ENCODE results near the gene ULK3.
A peak's percentile ranks its signal among the peaks of the same experiment; 100 is the strongest.

ULK3 gene

GRCh38 chr15:74878273-74878672, 35.3 kb upstream of the ULK3 start:
- no peak overlapping the region for H3K4me3 ChIP-seq (ENCODE audit: low read depth, low read length)
- no peak overlapping the region for H3K27ac ChIP-seq
- in situ Hi-C loops (cut with HindIII; ENCODE audit: low pct_ligation_motif_present, low sequenced_read_pairs) = no loop called here
- no peaks in the 10 kb centered on the region for H3K36me3 ChIP-seq (replicated peaks)
- H3K27me3 ChIP-seq (replicated peaks) = no peaks in the 10 kb centered on the region
- no peak for TF ChIP-seq CTCF (IDR thresholded peaks at IDR 0.05; ENCODE audit: low read depth, low read length, missing control alignments)
- DNase-seq = no peak

DNA sequence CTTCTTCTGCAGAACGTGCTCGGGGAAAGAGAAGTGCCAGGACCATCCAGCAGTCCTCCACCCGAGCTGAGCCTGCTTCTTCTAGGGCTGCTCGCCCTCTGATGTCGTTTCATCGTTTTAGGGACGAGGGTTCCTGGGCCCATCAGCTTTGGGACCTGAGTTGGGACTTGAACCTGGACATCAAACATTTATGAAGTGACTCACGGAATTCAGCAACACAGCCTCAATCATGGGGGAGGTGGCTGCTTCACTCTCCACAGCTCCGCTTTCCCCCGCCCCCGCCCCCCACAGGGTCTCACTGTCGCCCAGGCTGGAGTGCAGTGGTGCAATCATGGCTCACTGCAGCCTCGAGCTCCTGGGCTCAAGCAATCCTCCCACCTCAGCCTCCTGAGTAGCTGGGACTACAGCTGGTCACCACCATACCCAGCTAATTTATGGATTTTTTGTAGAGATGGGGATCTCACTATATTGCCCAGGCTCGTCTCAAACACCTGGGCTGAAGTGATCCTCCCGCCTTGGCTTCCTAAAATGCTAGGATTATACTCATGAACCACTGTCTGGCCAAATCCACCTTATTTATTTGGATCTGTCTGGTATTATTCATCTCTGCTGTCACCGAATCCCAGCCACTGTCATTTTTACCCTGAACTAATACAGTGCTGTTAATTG, 30.9 kb upstream of the ULK3 start:
- no peaks in the 10 kb centered on the region for H3K36me3 ChIP-seq (replicated peaks)
- TF ChIP-seq CTCF (IDR thresholded peaks at IDR 0.05; ENCODE audit: low read depth, low read length, missing control alignments) = no peak
- H3K27ac ChIP-seq = no peak overlapping the region
- peak overlapping the region; percentile 82 for H3K4me3 ChIP-seq (ENCODE audit: low read depth, low read length)
- in situ Hi-C loops (cut with HindIII; ENCODE audit: low pct_ligation_motif_present, low sequenced_read_pairs) = no loop called here
- DNase-seq = no peak
- no peaks in the 10 kb centered on the region for H3K27me3 ChIP-seq (replicated peaks)

DNA sequence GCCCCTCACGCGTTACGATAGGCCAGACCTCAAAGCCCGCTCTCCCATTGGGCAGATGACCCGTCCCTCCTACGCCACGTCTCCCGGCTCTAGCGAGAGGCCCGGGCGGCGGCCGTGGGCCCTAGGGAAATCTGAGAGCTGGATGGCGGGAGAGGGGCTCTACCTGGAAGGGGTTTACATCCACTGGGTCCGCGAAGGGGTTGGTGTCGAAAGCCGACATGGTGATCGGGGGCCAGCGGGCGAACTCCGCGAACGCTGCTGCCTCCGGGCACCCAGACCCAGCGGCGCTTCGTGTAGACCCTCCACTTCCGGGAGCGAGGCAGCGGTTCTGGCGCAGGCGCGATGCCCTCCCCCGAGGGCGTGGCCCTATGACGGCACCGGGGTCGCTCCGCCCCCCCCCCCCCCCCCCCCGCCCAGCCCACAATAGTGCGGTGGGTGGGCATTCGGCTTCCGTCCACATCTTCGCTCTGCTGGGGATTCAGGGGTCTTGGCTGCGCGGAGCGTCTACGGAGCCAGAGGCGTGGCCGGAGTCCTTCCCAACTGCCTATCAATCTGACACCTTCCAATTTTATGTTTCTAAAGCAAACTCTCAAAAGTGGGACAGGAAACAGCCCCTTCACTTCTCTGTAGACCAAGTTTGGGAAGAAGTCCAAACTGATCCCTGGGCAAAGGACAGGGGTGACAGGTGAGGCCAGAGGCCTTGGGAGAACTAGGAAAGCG, 30.2 kb upstream of the ULK3 start, which contains the start of gene SCAMP2:
Gene SCAMP2, minus strand, starts transcription at position 330 of the 720 bp plus-strand sequence. Its CDS starts 110 bp downstream, at position 220.
- in situ Hi-C loops (cut with HindIII; ENCODE audit: low pct_ligation_motif_present, low sequenced_read_pairs) = no loop called here
- Histone ChIP-seq H3K36me3 (replicated peaks) (no peaks in the 10 kb centered on the region), H3K27me3 (replicated peaks) (no peaks in the 10 kb centered on the region), H3K27ac (peak within 1 kb of the TSS; percentile 92), H3K4me3 (ENCODE audit: low read depth, low read length) (peak within 1 kb of the TSS; percentile 82)
- peak; percentile 93 for DNase-seq
- no peak for TF ChIP-seq CTCF (IDR thresholded peaks at IDR 0.05; ENCODE audit: low read depth, low read length, missing control alignments)

- Histone ChIP-seq H3K27me3 (replicated peaks) (no peaks in the 10 kb centered on the region), H3K36me3 (replicated peaks) (no peaks in the 10 kb centered on the region), H3K4me3 (ENCODE audit: low read depth, low read length) (peak overlapping the region; percentile 82), H3K27ac (peak overlapping the region; percentile 92)
- TF ChIP-seq CTCF (IDR thresholded peaks at IDR 0.05; ENCODE audit: low read depth, low read length, missing control alignments) = no peak
- in situ Hi-C loops (cut with HindIII; ENCODE audit: low pct_ligation_motif_present, low sequenced_read_pairs) = no loop called here
- DNase-seq = no peak
These were observed 29.7 kb upstream of the ULK3 start for GRCh38 chr15:74872702-74873035.

DNA sequence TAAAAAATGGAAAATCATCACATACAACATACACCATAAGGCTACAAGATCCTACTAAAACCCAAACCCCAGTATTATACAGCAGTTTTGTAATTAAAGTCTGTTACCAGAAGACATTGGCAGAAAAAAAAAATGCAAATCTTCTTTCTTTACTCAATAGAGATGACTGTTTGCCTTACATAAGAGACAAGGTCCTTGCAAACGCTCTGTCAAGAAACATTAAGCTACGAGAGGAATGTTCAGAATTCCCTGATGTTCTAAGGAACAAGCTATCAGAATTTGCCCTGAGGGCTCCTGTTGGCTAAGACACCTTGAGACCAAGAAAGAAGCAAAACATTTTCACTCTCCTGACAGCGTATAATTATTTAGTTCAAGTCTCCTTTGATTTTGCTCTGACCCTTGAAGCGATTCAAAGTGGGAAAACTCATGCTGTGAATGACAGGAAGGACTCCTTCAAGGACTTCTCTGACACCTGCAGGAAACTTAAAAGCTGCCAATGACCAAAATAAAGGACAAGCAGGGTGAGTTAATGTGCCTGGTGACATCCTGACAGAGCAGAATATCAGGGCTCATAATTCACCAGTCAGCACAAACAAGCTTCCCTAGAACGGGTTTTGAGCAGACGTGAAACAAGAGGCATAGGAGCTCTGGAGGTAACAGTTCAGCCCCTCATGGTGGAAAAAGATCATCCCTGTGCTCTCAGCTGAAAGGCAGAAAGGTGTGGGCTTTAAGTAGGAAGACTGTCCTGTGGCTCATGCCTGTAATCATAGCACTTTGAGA, 27.7 kb upstream of the ULK3 start:
- in situ Hi-C loops (cut with HindIII; ENCODE audit: low pct_ligation_motif_present, low sequenced_read_pairs) = no loop called here
- Histone ChIP-seq H3K27me3 (replicated peaks) (no peaks in the 10 kb centered on the region), H3K27ac (no peak overlapping the region), H3K36me3 (replicated peaks) (peaks cover 2% of the 10 kb centered on the region), H3K4me3 (ENCODE audit: low read depth, low read length) (no peak overlapping the region)
- TF ChIP-seq CTCF (IDR thresholded peaks at IDR 0.05; ENCODE audit: low read depth, low read length, missing control alignments) = no peak
- DNase-seq = no peak

All from brain microvascular endothelial cell (primary cell).